Suprapubic skin (tissue), 4 donors: ENCODE results near the gene HPSE2. TPM values are rescaled to one million over a fixed set of nuclear protein-coding genes. Genes with fewer than 3 reads are reported as not detected.
A peak's percentile ranks its signal among the peaks of the same experiment; 100 is the strongest.

Source experiments
- DNase-seq, 2 donors: peaks; one replicate each; pipeline ENCODE4 v3.0.0-alpha.2; 2019; ENCODE audit warnings: low spot score in 2 of 2
- H3K27ac ChIP-seq: fragments of 200-600 bp; sonication (generic); one replicate; pipeline ENCODE4 v1.5.1; 2019
- H3K27me3 ChIP-seq: fragments of 200-600 bp; sonication (generic); one replicate; pipeline ENCODE4 v1.5.1; 2019
- H3K36me3 ChIP-seq: fragments of 200-600 bp; sonication (generic); one replicate; pipeline ENCODE4 v1.5.1; 2019
- H3K4me1 ChIP-seq: fragments of 200-600 bp; sonication (generic); one replicate; pipeline ENCODE4 v1.5.1; 2019
- H3K4me3 ChIP-seq: fragments of 200-600 bp; sonication (generic); one replicate; pipeline ENCODE4 v1.5.1; 2019; ENCODE audit warnings: mild to moderate bottlenecking
- H3K9me3 ChIP-seq: fragments of 200-600 bp; sonication (generic); one replicate; pipeline ENCODE4 v1.5.1; 2019
- CTCF ChIP-seq, 2 donors: fragments of 200-600 bp in 1 of 2; fragments of 450-650 bp in 1 of 2; sonication (generic) in 1 of 2; IDR thresholded peaks; one replicate each; pipeline ENCODE4 v1.5.1; 2016 to 2019; ENCODE audit warnings: antibody characterized with exemption in 2 of 2, mild to moderate bottlenecking in 1 of 2, moderate library complexity in 1 of 2
- EP300 ChIP-seq: sonication (generic); formaldehyde crosslinking; IDR thresholded peaks from one replicate; pipeline ENCODE4 v1.6.1; 2017; ENCODE audit warnings: antibody characterized with exemption
- POLR2A ChIP-seq, 2 donors: fragments of 450-650 bp; IDR thresholded peaks; one replicate each; pipeline ENCODE4 v1.6.1; 2017; ENCODE audit warnings: antibody characterized with exemption in 2 of 2, mild to moderate bottlenecking in 2 of 2, moderate library complexity in 2 of 2
- POLR2AphosphoS5 ChIP-seq, 3 donors: sonication (generic); formaldehyde crosslinking; IDR thresholded peaks; one replicate each; pipeline ENCODE4 v1.6.1; 2017; ENCODE audit warnings: antibody characterized with exemption in 3 of 3
- WGBS: methylation state at CpG from one replicate; pipeline ENCODE4 v1.1.5; 2018; 5-methylcytosine and 5-hydroxymethylcytosine counted together
- total RNA-seq, 4 donors: library from RNA; depleted of rRNA; stranded (reverse); fragments of >200 nt; gene quantifications; one replicate each; pipeline ENCODE4 v1.1.0, GENCODE V29; 2016

Gene HPSE2
- total RNA-seq, 4 donors from 2014 or later: 0.95 to 1.3 (median 0.99) TPM

GRCh38 chr10:98449287-98449686 is 786.4 kb downstream of the HPSE2 start:
- H3K4me1 ChIP-seq: peaks cover 16% of the 10 kb centered on the region
- no peaks in the 10 kb centered on the region for H3K9me3 ChIP-seq
- TF ChIP-seq POLR2A (IDR thresholded peaks at IDR 0.05): no peak
- no peak for TF ChIP-seq EP300
- TF ChIP-seq POLR2AphosphoS5 (IDR thresholded peaks at IDR 0.05): no peak
- TF ChIP-seq CTCF (IDR thresholded peaks at IDR 0.05): no peak
- no peak overlapping the region for H3K27ac ChIP-seq
- DNase-seq: no peak
- H3K27me3 ChIP-seq: no peaks in the 10 kb centered on the region
- H3K4me3 ChIP-seq: no peak overlapping the region
- peaks cover 7% of the 10 kb centered on the region for H3K36me3 ChIP-seq

GRCh38 chr10:98446661-98447221 is 788.9 kb downstream of the HPSE2 start, which contains the start of gene HPS1:
HPS1 (minus strand) TSS chr10:98446935; CDS start chr10:98443240, 3,695 bp downstream.
- peak within 1 kb of the TSS; percentile 82 for H3K4me3 ChIP-seq
- H3K36me3 ChIP-seq: peaks cover 27% of the 10 kb centered on the region
- H3K9me3 ChIP-seq: no peaks in the 10 kb centered on the region
- peak within 1 kb of the TSS; percentile 93 for H3K27ac ChIP-seq
- H3K4me1 ChIP-seq: peaks cover 16% of the 10 kb centered on the region
- WGBS: 7% methylated on average over 23 of the region's 47 CpGs
- TF ChIP-seq EP300: no peak
- peak in 2 of 3 donors; percentile 63 to 65 for TF ChIP-seq POLR2AphosphoS5 (IDR thresholded peaks at IDR 0.05)
- peak; percentile 29 to 78 for TF ChIP-seq POLR2A (IDR thresholded peaks at IDR 0.05)
- DNase-seq: peak; percentile 84 to 87
- H3K27me3 ChIP-seq: no peaks in the 10 kb centered on the region

- Histone ChIP-seq H3K4me3 (peak overlapping the region; percentile 82), H3K27me3 (no peaks in the 10 kb centered on the region), H3K9me3 (no peaks in the 10 kb centered on the region), H3K36me3 (peaks cover 27% of the 10 kb centered on the region), H3K27ac (peak overlapping the region; percentile 93), H3K4me1 (peaks cover 16% of the 10 kb centered on the region)
- DNase-seq: no peak
- WGBS: 5% methylated on average over 24 of the region's 28 CpGs
- TF ChIP-seq CTCF (IDR thresholded peaks at IDR 0.05): no peak
- TF ChIP-seq EP300: no peak
- no peak for TF ChIP-seq POLR2AphosphoS5 (IDR thresholded peaks at IDR 0.05)
- no peak for TF ChIP-seq POLR2A (IDR thresholded peaks at IDR 0.05)
Measured at GRCh38 chr10:98446151-98446660, 789.4 kb downstream of the HPSE2 start.

GRCh38 chr10:98445200-98445812 is 790.3 kb downstream of the HPSE2 start:
- H3K4me3 ChIP-seq: peak overlapping the region; percentile 82

GRCh38 chr10:98444314-98445006 is 791.2 kb downstream of the HPSE2 start:
- WGBS: 87% methylated on average over 9 of the region's 9 CpGs
- Histone ChIP-seq H3K36me3 (peaks cover 31% of the 10 kb centered on the region), H3K9me3 (no peaks in the 10 kb centered on the region), H3K4me1 (peaks cover 16% of the 10 kb centered on the region), H3K27me3 (no peaks in the 10 kb centered on the region), H3K4me3 (no peak overlapping the region), H3K27ac (no peak overlapping the region)
- no peak for DNase-seq
- no peak for TF ChIP-seq EP300
- TF ChIP-seq POLR2A (IDR thresholded peaks at IDR 0.05): no peak
- TF ChIP-seq POLR2AphosphoS5 (IDR thresholded peaks at IDR 0.05): no peak
- TF ChIP-seq CTCF (IDR thresholded peaks at IDR 0.05): no peak

More at GRCh38 chr10:98445200-98445812, 790.3 kb downstream of the HPSE2 start:
- Histone ChIP-seq H3K9me3 (no peaks in the 10 kb centered on the region), H3K4me1 (peaks cover 16% of the 10 kb centered on the region), H3K36me3 (peaks cover 27% of the 10 kb centered on the region), H3K27ac (peak overlapping the region; percentile 93), H3K27me3 (no peaks in the 10 kb centered on the region)
- WGBS: 81% methylated on average over 7 of the region's 10 CpGs
- TF ChIP-seq POLR2A (IDR thresholded peaks at IDR 0.05) (no peak), CTCF (IDR thresholded peaks at IDR 0.05) (no peak), EP300 (no peak), POLR2AphosphoS5 (IDR thresholded peaks at IDR 0.05) (no peak)
- DNase-seq: no peak
